ENCODE measurements around the gene MAN1A2.

MAN1A2 gene

DNA sequence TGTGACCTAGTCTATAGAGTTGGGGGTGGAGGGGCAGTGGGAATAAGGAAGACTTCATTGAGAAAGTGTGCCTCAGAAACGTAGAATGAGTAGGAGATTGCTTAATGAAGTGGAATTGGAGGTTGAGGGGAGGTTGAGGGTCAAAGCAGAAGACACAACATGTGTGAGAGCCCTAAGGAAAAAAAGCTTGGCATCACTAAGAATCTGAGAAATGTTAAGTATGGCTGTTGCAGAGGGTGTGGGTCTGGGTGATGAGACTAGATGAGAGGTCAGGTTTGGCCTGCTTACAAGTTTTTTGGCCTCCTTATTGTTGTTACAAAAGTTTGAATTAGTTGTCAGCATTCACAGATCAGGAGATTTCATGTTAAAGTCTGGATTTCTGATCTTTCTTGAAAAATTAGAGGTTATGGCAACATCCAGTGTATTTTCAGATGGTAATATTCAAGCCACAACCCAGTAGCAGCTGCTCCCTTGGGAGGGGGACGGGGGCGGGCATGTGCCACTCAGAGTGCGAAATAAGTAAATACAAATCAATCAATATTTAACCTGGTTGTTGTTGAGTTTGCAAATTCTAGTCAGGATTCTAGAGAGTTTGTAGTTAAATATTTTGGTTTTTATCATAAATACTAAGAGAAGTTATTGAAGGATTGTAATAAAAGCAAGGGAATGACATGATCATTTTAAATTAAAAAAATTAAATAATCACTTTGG is 4.3 kb downstream of the MAN1A2 start:
- DNase-seq (ENCODE audit: low spot score), result no peak
- in situ Hi-C loops (cut with MboI; ENCODE audit: low sequenced_read_pairs, unreplicated experiment), result no loop called here
- TF ChIP-seq, protein P1, sequence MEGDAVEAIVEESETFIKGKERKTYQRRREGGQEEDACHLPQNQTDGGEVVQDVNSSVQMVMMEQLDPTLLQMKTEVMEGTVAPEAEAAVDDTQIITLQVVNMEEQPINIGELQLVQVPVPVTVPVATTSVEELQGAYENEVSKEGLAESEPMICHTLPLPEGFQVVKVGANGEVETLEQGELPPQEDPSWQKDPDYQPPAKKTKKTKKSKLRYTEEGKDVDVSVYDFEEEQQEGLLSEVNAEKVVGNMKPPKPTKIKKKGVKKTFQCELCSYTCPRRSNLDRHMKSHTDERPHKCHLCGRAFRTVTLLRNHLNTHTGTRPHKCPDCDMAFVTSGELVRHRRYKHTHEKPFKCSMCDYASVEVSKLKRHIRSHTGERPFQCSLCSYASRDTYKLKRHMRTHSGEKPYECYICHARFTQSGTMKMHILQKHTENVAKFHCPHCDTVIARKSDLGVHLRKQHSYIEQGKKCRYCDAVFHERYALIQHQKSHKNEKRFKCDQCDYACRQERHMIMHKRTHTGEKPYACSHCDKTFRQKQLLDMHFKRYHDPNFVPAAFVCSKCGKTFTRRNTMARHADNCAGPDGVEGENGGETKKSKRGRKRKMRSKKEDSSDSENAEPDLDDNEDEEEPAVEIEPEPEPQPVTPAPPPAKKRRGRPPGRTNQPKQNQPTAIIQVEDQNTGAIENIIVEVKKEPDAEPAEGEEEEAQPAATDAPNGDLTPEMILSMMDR (IDR thresholded peaks at IDR 0.05; ENCODE audit: borderline replicate concordance, control extremely low read depth, extremely low read depth, insufficient read depth, missing control alignments), result no peak

DNA sequence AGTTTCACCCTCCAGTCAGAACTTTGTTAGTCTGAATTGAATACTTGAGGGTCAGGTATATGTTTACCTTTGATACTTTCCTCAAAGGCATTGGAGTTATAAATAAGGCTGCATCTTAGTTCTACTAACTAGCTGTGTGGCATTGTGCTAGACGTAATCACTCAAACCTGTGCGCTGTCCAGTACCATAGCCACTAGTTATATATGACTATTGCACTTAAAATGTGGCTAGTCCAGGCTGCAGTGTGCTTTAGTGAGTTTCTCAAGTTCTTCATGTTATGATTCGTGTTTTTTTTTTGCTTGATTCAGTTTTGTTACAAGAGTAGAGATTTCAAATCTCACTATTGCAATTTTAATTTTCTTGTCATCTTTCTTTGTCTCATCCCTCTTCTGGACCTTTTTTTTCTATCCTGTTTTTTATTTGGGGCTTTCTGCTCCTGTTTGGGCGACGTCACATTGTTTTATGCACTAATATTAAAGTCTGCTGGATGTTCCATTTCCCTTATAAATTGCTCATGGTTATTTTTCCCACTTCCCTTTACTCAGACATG is 5.7 kb downstream of the MAN1A2 start:
- in situ Hi-C loops (cut with MboI; ENCODE audit: low sequenced_read_pairs, unreplicated experiment), result no loop called here
- DNase-seq (ENCODE audit: low spot score), result no peak
- TF ChIP-seq, protein P1 (IDR thresholded peaks at IDR 0.05; ENCODE audit: borderline replicate concordance, control extremely low read depth, extremely low read depth, insufficient read depth, missing control alignments), result no peak

GRCh38 chr1:117373932-117374331 is 6.7 kb downstream of the MAN1A2 start:
- in situ Hi-C loops (cut with MboI; ENCODE audit: low sequenced_read_pairs, unreplicated experiment), result no loop called here
- TF ChIP-seq, protein P1 (IDR thresholded peaks at IDR 0.05; ENCODE audit: borderline replicate concordance, control extremely low read depth, extremely low read depth, insufficient read depth, missing control alignments), result no peak
- DNase-seq (ENCODE audit: low spot score), result no peak

DNA sequence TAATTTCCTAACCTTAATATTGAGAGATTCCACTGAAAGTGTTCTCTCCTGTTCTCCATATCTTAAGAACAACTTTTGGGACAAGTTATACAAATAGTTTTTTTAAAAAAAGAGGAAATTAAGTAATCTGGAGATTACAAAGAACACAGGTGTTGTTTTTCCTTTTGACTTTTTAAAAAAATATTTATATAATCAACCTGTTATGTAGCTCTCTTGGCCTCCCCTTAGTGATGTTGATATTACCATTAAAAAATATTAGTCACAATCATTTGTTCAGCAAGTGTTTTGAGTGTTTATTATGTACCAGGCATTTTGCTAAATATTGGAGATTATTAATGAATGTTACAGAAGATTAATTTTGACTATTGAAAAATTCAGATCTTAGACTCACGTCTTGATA is 8.1 kb downstream of the MAN1A2 start:
- TF ChIP-seq, protein P1 (IDR thresholded peaks at IDR 0.05; ENCODE audit: borderline replicate concordance, control extremely low read depth, extremely low read depth, insufficient read depth, missing control alignments), result no peak
- in situ Hi-C loops (cut with MboI; ENCODE audit: low sequenced_read_pairs, unreplicated experiment), result no loop called here
- DNase-seq (ENCODE audit: low spot score), result no peak

- TF ChIP-seq, protein P1 (IDR thresholded peaks at IDR 0.05; ENCODE audit: borderline replicate concordance, control extremely low read depth, extremely low read depth, insufficient read depth, missing control alignments), result no peak
- no peak for DNase-seq (ENCODE audit: low spot score)
- in situ Hi-C loops (cut with MboI; ENCODE audit: low sequenced_read_pairs, unreplicated experiment), result no loop called here
These were observed 19.9 kb downstream of the MAN1A2 start for GRCh38 chr1:117387060-117387633.

DNA sequence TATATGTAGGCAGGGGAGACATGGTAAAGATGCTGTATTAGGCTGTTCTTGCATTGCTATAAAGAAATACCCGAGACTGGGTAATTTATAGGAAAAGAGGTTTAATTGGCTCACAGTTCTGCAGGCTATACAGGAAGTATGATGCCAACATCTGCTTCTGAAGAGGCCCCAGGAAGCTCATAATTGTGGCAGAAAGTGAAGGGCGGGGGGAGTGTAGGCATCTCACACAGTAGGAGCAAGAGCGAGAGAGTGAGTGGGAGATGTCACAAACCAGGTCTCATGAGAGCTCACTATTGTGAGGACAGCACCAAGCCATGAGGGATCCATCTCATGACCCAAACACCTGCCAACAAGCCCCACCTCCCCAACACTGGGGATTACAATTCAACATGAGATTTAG is 21.1 kb downstream of the MAN1A2 start:
- in situ Hi-C loops (cut with MboI; ENCODE audit: low sequenced_read_pairs, unreplicated experiment), result no loop called here
- TF ChIP-seq, protein P1 (IDR thresholded peaks at IDR 0.05; ENCODE audit: borderline replicate concordance, control extremely low read depth, extremely low read depth, insufficient read depth, missing control alignments), result no peak
- DNase-seq (ENCODE audit: low spot score), result no peak
